Thoracic aorta (tissue), 2 donors: ENCODE measurements around the gene GPR137. TPM values are rescaled to one million over a fixed set of nuclear protein-coding genes. Genes with fewer than 3 reads are reported as not detected.
A peak's percentile ranks its signal among the peaks of the same experiment; 100 is the strongest.

Experiments
- ATAC-seq: fragments of 150-250 bp; one replicate; pipeline ENCODE4 v1.8.0; 2017; ENCODE audit warnings: low read depth; ENCODE audit not compliant: insufficient number of reproducible peaks, low FRiP score
- DNase-seq: peaks from one replicate; pipeline ENCODE4 v3.0.0-alpha.2; 2020; ENCODE audit warnings: low spot score
- H3K27ac ChIP-seq, 2 donors: fragments of 200-600 bp; sonication (generic); 1 replicate in 1 of 2; 2 replicates in 1 of 2; pipeline ENCODE4 v1.5.1; 2016; ENCODE audit warnings: mild to moderate bottlenecking in 2 of 2, moderate library complexity in 2 of 2
- H3K27me3 ChIP-seq: fragments of 200-600 bp; sonication (generic); replicated peaks from 2 replicates; pipeline ENCODE4 v1.6.0; 2016; ENCODE audit warnings: mild to moderate bottlenecking; ENCODE audit not compliant: insufficient read depth
- H3K36me3 ChIP-seq: fragments of 200-600 bp; sonication (generic); one replicate; pipeline ENCODE4 v1.5.1; 2016
- H3K4me1 ChIP-seq, 2 donors: fragments of 200-600 bp; sonication (generic); 1 replicate in 1 of 2; 2 replicates in 1 of 2; pipeline versions ENCODE4 v1.5.1 to v1.6.0; 2016; ENCODE audit warnings: low read depth in 2 of 2, mild to moderate bottlenecking in 1 of 2; ENCODE audit not compliant: control insufficient read depth in 1 of 2
- H3K4me3 ChIP-seq: fragments of 200-600 bp; sonication (generic); 2 replicates; pipeline ENCODE4 v1.5.1; 2016; ENCODE audit warnings: mild to moderate bottlenecking
- H3K9me3 ChIP-seq: fragments of 200-600 bp; sonication (generic); 2 replicates; pipeline ENCODE4 v1.5.1; 2016
- total RNA-seq, 2 donors: library from RNA; depleted of rRNA; stranded (reverse); fragments of >200 nt; gene quantifications; one replicate each; pipeline versions ENCODE4 v1.1.0 to v1.2.3, GENCODE V29; 2016
- TF ChIP-seq, protein P1 (sequence below): fragments of 200-600 bp; sonication (generic); IDR thresholded peaks from one replicate; pipeline ENCODE4 v1.5.1; 2019; ENCODE audit warnings: antibody characterized with exemption

Gene GPR137
- total RNA-seq, 2 donors from 2014 or later: 8.7 to 19.0 TPM

- no peaks in the 10 kb centered on the region for H3K9me3 ChIP-seq
- peaks cover 19 to 43% of the 10 kb centered on the region in 2 donors for H3K4me1 ChIP-seq
- TF ChIP-seq, protein P1, sequence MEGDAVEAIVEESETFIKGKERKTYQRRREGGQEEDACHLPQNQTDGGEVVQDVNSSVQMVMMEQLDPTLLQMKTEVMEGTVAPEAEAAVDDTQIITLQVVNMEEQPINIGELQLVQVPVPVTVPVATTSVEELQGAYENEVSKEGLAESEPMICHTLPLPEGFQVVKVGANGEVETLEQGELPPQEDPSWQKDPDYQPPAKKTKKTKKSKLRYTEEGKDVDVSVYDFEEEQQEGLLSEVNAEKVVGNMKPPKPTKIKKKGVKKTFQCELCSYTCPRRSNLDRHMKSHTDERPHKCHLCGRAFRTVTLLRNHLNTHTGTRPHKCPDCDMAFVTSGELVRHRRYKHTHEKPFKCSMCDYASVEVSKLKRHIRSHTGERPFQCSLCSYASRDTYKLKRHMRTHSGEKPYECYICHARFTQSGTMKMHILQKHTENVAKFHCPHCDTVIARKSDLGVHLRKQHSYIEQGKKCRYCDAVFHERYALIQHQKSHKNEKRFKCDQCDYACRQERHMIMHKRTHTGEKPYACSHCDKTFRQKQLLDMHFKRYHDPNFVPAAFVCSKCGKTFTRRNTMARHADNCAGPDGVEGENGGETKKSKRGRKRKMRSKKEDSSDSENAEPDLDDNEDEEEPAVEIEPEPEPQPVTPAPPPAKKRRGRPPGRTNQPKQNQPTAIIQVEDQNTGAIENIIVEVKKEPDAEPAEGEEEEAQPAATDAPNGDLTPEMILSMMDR: no peak
- peak within 1 kb of the TSS; percentile 94 to 99 for H3K27ac ChIP-seq
- H3K27me3 ChIP-seq: no peaks in the 10 kb centered on the region
- DNase-seq: peak; percentile 87
- peaks cover 19% of the 10 kb centered on the region for H3K36me3 ChIP-seq
- H3K4me3 ChIP-seq: peak within 1 kb of the TSS; percentile 92
- peak; percentile 77 for ATAC-seq
These were observed 45.0 kb upstream of the GPR137 start, which contains the start of gene FKBP2 for GRCh38 chr11:64240435-64241240. TSS of gene FKBP2 (plus strand) at chr11:64241095. CDS start at chr11:64242388, 1,293 bp downstream.

GRCh38 chr11:64241241-64241490 is 44.5 kb upstream of the GPR137 start:
- peak overlapping the region; percentile 92 for H3K4me3 ChIP-seq
- H3K4me1 ChIP-seq: peaks cover 16 to 43% of the 10 kb centered on the region in 2 donors
- H3K27ac ChIP-seq: peak overlapping the region; percentile 94 to 99
- TF ChIP-seq, protein P1: no peak
- no peaks in the 10 kb centered on the region for H3K27me3 ChIP-seq
- H3K9me3 ChIP-seq: no peaks in the 10 kb centered on the region
- DNase-seq: peak; percentile 95
- peaks cover 19% of the 10 kb centered on the region for H3K36me3 ChIP-seq
- ATAC-seq: peak; percentile 91

GRCh38 chr11:64241491-64242374 is 43.9 kb upstream of the GPR137 start:
- DNase-seq: no peak
- Histone ChIP-seq H3K27ac (peak overlapping the region; percentile 94 to 99), H3K4me1 (peaks cover 16 to 43% of the 10 kb centered on the region in 2 donors), H3K27me3 (no peaks in the 10 kb centered on the region), H3K9me3 (no peaks in the 10 kb centered on the region), H3K36me3 (peaks cover 19% of the 10 kb centered on the region), H3K4me3 (peak overlapping the region; percentile 92)
- TF ChIP-seq, protein P1: peak; percentile 8
- no peak for ATAC-seq

DNA sequence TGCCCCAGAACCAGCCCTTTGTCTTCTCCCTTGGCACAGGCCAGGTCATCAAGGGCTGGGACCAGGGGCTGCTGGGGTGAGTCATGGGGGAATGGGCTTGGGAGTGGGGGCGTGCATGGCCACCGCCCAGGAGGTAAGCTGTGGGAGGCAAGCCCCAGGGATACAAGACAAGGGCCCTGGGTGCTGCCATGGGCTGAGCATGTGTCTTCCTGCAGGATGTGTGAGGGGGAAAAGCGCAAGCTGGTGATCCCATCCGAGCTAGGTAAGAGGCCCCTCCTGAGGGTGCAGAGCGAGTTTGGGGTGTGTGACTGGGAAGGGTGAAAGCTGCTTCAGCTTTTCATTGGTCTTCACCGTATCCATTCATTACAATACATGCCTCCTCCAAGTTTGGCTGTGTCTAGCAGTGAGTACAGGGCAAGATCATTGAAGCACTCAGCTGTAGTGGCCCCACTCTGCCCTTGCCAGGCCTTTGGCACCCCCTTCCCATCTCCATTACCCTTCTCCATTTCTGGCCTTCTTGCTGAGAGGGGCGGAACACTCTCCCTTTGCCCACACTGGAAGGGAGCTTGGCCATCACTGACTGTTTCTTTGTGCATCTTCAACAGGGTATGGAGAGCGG is 42.3 kb upstream of the GPR137 start:
- peaks cover 16 to 49% of the 10 kb centered on the region in 2 donors for H3K4me1 ChIP-seq

More for the DNA sequence above, 42.3 kb upstream of the GPR137 start:
- DNase-seq (no peak), ATAC-seq (no peak)
- TF ChIP-seq, protein P1: no peak
- H3K27ac ChIP-seq: no peak overlapping the region
- H3K36me3 ChIP-seq: peaks cover 9% of the 10 kb centered on the region
- H3K4me3 ChIP-seq: no peak overlapping the region
- no peaks in the 10 kb centered on the region for H3K27me3 ChIP-seq
- no peaks in the 10 kb centered on the region for H3K9me3 ChIP-seq
